Measurements from ENCODE around the gene HIC1.

Gene HIC1

GRCh38 chr17:2041561-2042389 lies 13.1 kb upstream of the HIC1 start, which contains the start of gene OVCA2:
TSS of gene OVCA2 (plus strand) at chr17:2042022. CDS start at chr17:2042048, 26 bp downstream.
- TF ChIP-seq CTCF (IDR thresholded peaks at IDR 0.05; ENCODE audit: borderline replicate concordance, insufficient read depth, low read depth, low read length): peak; percentile 39; the same call in 1 of the 2 replicates
- H3K4me3 ChIP-seq (ENCODE audit: low read depth, low read length): peak within 1 kb of the TSS; percentile 91

DNA sequence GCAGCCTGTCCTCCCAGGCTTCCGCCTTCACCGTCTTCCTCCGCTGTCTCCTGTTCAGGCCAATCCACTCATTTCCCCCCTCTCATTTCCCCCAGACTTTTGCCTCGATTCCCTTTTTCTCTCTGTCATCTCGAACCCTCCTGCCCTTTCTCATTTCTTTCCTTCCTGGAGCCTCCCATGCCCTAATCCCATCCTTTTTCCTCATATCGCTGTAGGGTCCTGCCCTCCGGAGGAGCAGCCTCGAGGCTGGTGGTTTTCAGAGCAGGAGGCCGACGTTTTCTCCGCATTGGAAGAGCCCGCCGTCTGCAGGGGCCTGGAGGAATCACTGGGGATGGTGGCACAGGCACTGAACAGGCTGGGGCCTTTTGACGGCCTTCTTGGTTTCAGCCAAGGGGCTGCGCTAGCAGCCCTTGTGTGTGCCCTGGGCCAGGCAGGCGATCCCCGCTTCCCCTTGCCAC lies 12.5 kb upstream of the HIC1 start:
- TF ChIP-seq CTCF (IDR thresholded peaks at IDR 0.05; ENCODE audit: borderline replicate concordance, insufficient read depth, low read depth, low read length): no peak
- H3K4me3 ChIP-seq (ENCODE audit: low read depth, low read length): peak overlapping the region; percentile 91

GRCh38 chr17:2042933-2043332 lies 12.0 kb upstream of the HIC1 start:
- peak overlapping the region; percentile 91 for H3K4me3 ChIP-seq (ENCODE audit: low read depth, low read length)
- TF ChIP-seq CTCF (IDR thresholded peaks at IDR 0.05; ENCODE audit: borderline replicate concordance, insufficient read depth, low read depth, low read length): peak; percentile 12; the same call in 1 of the 2 replicates

GRCh38 chr17:2043785-2044184 lies 11.1 kb upstream of the HIC1 start:
- no peak overlapping the region for H3K4me3 ChIP-seq (ENCODE audit: low read depth, low read length)
- TF ChIP-seq CTCF (IDR thresholded peaks at IDR 0.05; ENCODE audit: borderline replicate concordance, insufficient read depth, low read depth, low read length): no peak

DNA sequence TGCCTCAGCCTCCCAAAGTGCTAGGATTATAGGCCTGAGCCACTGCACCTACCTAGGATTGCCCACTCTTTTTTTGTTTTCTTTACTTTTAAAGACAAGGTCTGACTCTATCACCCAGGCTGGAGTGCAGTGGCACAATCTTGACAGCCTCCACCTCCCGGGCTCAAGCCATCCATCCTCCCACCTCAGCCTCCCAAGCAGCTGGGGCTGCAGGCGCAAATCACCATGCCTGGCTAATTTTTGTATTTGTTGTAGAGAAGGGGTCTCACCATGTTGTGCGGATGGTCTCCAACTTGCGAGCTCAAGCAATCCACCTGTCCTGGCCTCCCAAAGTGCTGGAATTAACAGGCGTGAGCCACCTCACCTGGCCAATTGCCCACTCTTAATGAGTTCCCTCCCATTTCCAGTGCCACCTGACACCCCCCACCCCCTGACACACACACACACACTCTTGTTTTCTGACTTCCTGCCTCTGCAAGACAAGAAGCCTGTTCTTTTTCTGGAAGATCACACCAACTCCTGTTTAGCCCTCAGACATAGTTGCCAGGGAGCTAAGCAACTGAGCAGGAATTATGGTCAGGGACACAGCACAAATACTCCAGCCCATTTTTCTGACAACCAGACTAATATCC lies 10.5 kb upstream of the HIC1 start:
- no peak for TF ChIP-seq CTCF (IDR thresholded peaks at IDR 0.05; ENCODE audit: borderline replicate concordance, insufficient read depth, low read depth, low read length)
- H3K4me3 ChIP-seq (ENCODE audit: low read depth, low read length): no peak overlapping the region

GRCh38 chr17:2047590-2047989 lies 7.3 kb upstream of the HIC1 start:
- TF ChIP-seq CTCF (IDR thresholded peaks at IDR 0.05; ENCODE audit: borderline replicate concordance, insufficient read depth, low read depth, low read length): no peak
- H3K4me3 ChIP-seq (ENCODE audit: low read depth, low read length): no peak overlapping the region
